ENCODE measurements around the gene ZNF718. TPM values are rescaled to one million over a fixed set of nuclear protein-coding genes. Genes with fewer than 3 reads are reported as not detected.
"Not testable (repeated sequence)": the region's sequence is repeated elsewhere in the genome, so short reads cannot be mapped to it uniquely, and the experiment has no call there.

The ZNF718 gene
- polyA plus RNA-seq, 3 donors, result 1.9 to 2.8 (median 2.7) TPM

DNA sequence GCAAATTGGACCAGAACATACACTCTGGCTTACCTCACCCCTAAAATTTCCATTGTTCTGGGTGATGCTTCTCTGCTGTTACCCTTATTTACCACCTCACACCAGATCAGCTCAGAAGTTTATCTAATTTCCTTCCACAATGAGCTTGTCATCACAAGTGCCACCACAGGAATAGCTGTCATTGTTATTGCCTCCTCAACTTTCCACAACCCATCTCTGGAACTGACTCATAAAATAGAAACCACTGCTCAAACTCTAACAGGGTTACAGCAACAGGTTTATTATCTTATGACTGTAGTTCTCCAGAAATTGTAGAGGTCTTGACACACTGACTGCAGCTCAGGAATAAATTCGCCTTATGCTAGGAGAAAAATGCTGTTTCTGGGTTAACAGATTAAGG is 52.7 kb downstream of the ZNF718 start:
- Mint-ChIP-seq H3K27me3 (ENCODE audit: low read depth in 3 of 3) (no peaks in the 10 kb centered on the region), H3K27ac (no peak overlapping the region), H3K4me1 (no peaks in the 10 kb centered on the region), H3K9me3 (peaks cover 43 to 91% (median 72%) of the 10 kb centered on the region in 7 donors), H3K4me3 (no peak overlapping the region), H3K36me3 (peaks cover 3% of the 10 kb centered on the region in 2 donors)
- no peaks in the 10 kb centered on the region for H3K79me2 ChIP-seq (ENCODE audit: insufficient read depth, low read length)
- H3K9me3 ChIP-seq (replicated peaks in 1 of 2; ENCODE audit: control insufficient read depth in 1 of 2, insufficient read depth in 1 of 2, low read length in 2 of 2), result peaks cover 56 to 97% of the 10 kb centered on the region in 2 donors
- no peak overlapping the region for H3K27ac ChIP-seq (ENCODE audit: low read depth in 1 of 2, low read length in 2 of 2)
- no peak overlapping the region for H2AFZ ChIP-seq (ENCODE audit: insufficient read depth, low read depth, low read length, poor library complexity, severe bottlenecking)
- no peaks in the 10 kb centered on the region for H3K27me3 ChIP-seq (ENCODE audit: control insufficient read depth in 2 of 2, insufficient read depth in 2 of 2, low read length in 2 of 2)
- intact Hi-C loops (cut with micrococcal nuclease), result no loop called here
- H3K9ac ChIP-seq (ENCODE audit: insufficient read depth, low read length, poor library complexity, severe bottlenecking), result no peak overlapping the region
- no peak overlapping the region for H3K4me3 ChIP-seq (replicated peaks in 1 of 3; ENCODE audit: low read depth in 2 of 3, low read length in 3 of 3)
- H3K4me2 ChIP-seq (replicated peaks; ENCODE audit: extremely low read depth, low read length, poor library complexity, severe bottlenecking), result no peak overlapping the region
- no peak for DNase-seq
- TF ChIP-seq, protein P1, sequence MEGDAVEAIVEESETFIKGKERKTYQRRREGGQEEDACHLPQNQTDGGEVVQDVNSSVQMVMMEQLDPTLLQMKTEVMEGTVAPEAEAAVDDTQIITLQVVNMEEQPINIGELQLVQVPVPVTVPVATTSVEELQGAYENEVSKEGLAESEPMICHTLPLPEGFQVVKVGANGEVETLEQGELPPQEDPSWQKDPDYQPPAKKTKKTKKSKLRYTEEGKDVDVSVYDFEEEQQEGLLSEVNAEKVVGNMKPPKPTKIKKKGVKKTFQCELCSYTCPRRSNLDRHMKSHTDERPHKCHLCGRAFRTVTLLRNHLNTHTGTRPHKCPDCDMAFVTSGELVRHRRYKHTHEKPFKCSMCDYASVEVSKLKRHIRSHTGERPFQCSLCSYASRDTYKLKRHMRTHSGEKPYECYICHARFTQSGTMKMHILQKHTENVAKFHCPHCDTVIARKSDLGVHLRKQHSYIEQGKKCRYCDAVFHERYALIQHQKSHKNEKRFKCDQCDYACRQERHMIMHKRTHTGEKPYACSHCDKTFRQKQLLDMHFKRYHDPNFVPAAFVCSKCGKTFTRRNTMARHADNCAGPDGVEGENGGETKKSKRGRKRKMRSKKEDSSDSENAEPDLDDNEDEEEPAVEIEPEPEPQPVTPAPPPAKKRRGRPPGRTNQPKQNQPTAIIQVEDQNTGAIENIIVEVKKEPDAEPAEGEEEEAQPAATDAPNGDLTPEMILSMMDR (IDR thresholded peaks at IDR 0.05), result no peak
- H4K20me1 ChIP-seq (ENCODE audit: insufficient read depth, low read length), result no peaks in the 10 kb centered on the region
- H3K4me1 ChIP-seq (ENCODE audit: control insufficient read depth in 1 of 2, insufficient read depth in 2 of 2, low read length in 2 of 2), result no peaks in the 10 kb centered on the region
- no peaks in the 10 kb centered on the region for H3K36me3 ChIP-seq (replicated peaks in 1 of 2; ENCODE audit: control insufficient read depth in 1 of 2, insufficient read depth in 2 of 2, low read length in 2 of 2)
- no CpG with 5 or more reads among the region's 1 CpG for WGBS (ENCODE audit: insufficient coverage)

DNA sequence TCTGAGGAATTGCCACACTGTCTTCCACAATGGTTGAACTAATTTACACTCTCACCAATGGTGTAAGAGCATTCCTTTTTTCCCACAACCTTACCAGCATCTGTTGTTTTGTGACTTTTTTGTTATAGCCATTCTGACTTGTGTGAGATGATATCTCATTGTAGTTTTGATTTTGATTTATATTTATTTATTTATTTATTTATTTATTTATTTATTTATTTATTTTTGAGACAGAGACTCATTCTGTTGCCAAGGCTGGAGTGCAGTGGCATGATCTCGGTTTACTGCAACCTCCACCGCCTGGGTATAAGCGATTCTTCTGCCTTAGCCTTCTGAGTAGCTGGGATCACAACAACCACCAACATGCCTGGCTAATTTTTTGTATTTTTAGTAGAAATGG is 57.9 kb downstream of the ZNF718 start:
- H2AFZ ChIP-seq (ENCODE audit: insufficient read depth, low read depth, low read length, poor library complexity, severe bottlenecking); H3K9ac ChIP-seq (ENCODE audit: insufficient read depth, low read length, poor library complexity, severe bottlenecking); H3K4me1 ChIP-seq (ENCODE audit: control insufficient read depth in 1 of 2, insufficient read depth in 2 of 2, low read length in 2 of 2); H3K36me3 Mint-ChIP-seq; H3K27ac Mint-ChIP-seq; H3K4me2 ChIP-seq (replicated peaks; ENCODE audit: extremely low read depth, low read length, poor library complexity, severe bottlenecking); H3K27me3 ChIP-seq (ENCODE audit: control insufficient read depth in 2 of 2, insufficient read depth in 2 of 2, low read length in 2 of 2); H3K4me1 Mint-ChIP-seq; H3K79me2 ChIP-seq (ENCODE audit: insufficient read depth, low read length); H3K36me3 ChIP-seq (replicated peaks in 1 of 2; ENCODE audit: control insufficient read depth in 1 of 2, insufficient read depth in 2 of 2, low read length in 2 of 2); H3K4me3 ChIP-seq (replicated peaks in 1 of 3; ENCODE audit: low read depth in 2 of 3, low read length in 3 of 3); DNase-seq; H4K20me1 ChIP-seq (ENCODE audit: insufficient read depth, low read length); H3K27ac ChIP-seq (ENCODE audit: low read depth in 1 of 2, low read length in 2 of 2); H3K27me3 Mint-ChIP-seq (ENCODE audit: low read depth in 3 of 3); intact Hi-C loops (cut with micrococcal nuclease); H3K4me3 Mint-ChIP-seq: not testable (repeated sequence)
- H3K9me3 ChIP-seq (replicated peaks in 1 of 2; ENCODE audit: control insufficient read depth in 1 of 2, insufficient read depth in 1 of 2, low read length in 2 of 2), result peaks cover 33 to 95% of the 10 kb centered on the region in 2 donors
- peaks cover 55 to 91% (median 73%) of the 10 kb centered on the region in 7 donors for H3K9me3 Mint-ChIP-seq
- WGBS (ENCODE audit: insufficient coverage), result no CpG with 5 or more reads among the region's 3 CpGs
